Activated CD8-positive, alpha-beta memory T cell treated with anti-CD3 and anti-CD28 coated beads for 36 hours (primary cell): Measurements from ENCODE around the gene IFI16. TPM values are rescaled to one million over a fixed set of nuclear protein-coding genes. Genes with fewer than 3 reads are reported as not detected.

ENCODE experiments used
- CTCF ChIA-PET: fragments of 350-600 bp; sonication (Branson Sonifier 250); formaldehyde crosslinking; loops from one replicate; lab custom pipeline; 2021; ENCODE audit warnings: antibody characterized with exemption; lab: Charles Lee
- POLR2A ChIA-PET: fragments of 350-600 bp; sonication (Branson Sonifier 250); formaldehyde crosslinking; loops from one replicate; lab custom pipeline; 2021; ENCODE audit warnings: antibody characterized with exemption; lab: Charles Lee
- total RNA-seq, 2 experiments: library from RNA; stranded (reverse); gene quantifications; one replicate each; pipeline ENCODE4 v1.2.3, GENCODE V29; 2021

Gene IFI16
- total RNA-seq, 2 experiments from 2014 or later = 203 to 212 TPM

DNA sequence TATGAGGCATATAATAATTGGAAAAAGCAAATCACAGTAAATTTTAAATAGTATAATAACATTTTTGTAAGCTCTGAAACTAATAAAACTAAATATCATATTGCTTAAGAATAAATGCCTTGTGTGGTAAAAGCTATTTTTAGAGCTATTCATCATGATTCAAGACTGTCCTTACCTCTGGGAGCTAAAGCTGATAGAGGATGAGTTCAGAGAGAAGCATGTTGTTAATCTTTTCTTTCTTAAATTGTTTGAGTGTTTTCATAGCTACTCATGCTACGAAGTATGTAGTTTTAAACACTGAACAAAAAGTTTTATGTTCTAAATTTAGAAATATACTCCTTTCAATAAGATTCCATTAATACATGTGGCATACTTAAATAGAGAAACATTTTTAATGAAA lies 30.5 kb downstream of the IFI16 start:
- ChIA-PET CTCF (interaction anchor here (0.6 to 1.9 kb wide), 4 partner anchors 9 to 32 kb away, joined by 3 to 4 read pairs (median 4); no protein-coding TSS in a partner anchor), POLR2A (no interaction called here)

DNA sequence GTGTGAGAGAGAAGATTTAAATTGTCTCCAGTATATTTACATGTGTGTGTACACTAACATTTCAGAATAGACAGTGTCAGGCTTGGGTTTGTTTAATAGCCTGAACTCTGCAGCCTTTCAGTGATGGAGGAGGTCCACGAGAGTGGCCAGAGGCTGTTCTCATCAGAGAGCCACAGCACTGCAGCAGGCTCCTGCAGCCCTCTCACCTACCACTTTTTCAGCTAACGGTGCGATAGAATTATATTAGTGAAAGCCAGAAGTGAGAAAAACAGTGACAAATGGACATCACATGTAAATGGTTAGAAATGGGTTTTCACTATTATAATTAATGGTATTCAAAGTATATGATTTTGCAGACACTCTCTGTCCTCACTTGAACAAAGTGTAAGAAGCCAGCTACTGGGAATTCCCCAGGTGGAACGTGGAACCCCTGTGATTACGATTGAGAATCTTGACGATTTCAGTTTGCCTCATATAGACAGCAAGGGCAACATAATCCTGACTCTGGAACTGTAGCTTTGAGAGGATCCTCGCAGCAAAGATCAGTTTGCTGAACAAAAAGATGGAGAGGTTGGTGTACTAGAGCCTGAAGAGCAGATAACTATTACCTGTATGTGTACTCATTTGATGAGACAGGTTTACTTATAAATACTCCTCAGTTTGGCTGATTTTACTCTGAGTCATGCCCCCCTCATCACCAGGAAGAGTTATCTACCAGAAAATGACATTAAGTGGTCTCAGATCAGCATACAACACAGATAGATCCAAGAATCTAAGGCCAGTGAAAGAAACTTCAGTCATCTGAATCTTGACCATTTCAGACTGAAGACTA lies 31.4 kb downstream of the IFI16 start:
- CTCF ChIA-PET = interaction anchor here (0.6 to 1.9 kb wide), 4 partner anchors 10 to 31 kb away, joined by 3 to 4 read pairs (median 4); no protein-coding TSS in a partner anchor
- POLR2A ChIA-PET = no interaction called here

DNA sequence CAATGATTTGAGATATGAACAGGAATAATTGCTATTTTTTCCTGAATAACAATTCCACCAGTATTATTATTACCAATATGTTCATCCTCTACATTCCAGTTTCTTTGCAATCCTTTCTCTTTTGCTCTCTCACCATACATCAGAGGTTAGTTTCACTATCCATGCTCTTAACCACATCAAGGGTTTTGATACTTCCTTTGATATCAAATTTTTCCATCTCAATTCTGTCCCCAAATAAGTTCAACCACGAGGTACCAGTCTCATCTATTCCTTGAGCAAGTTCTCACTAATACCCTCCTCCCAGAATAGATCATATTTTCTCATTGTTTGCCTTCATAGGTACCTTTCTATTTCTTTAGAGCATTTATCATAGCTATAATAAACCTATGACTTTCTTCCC lies 36.8 kb downstream of the IFI16 start:
- ChIA-PET CTCF (interaction anchor here (1.3 kb wide), 1 partner anchor 30 kb away, joined by 3 read pairs; the partner anchor contains the start of gene AIM2), POLR2A (interaction anchor here (0.6 kb wide), 1 partner anchor 37 kb away, joined by 3 read pairs; no protein-coding TSS in a partner anchor)

DNA sequence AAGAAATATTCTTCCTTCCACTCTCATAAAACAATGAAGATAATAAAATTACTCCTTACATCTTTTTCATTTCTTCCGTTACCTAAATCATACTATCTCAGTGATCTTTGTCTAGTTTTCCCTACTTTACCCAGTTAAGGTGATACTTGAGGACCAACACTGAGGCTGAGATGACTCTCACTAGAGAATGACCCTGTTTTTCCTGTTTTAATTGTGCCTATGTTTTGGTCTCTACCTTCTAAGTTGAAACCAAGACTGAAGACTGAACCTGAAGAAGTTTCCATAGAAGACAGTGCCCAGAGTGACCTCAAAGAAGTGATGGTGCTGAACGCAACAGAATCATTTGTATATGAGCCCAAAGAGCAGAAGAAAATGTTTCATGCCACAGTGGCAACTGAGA lies 41.7 kb downstream of the IFI16 start:
- ChIA-PET POLR2A (no interaction called here), CTCF (no interaction called here)

DNA sequence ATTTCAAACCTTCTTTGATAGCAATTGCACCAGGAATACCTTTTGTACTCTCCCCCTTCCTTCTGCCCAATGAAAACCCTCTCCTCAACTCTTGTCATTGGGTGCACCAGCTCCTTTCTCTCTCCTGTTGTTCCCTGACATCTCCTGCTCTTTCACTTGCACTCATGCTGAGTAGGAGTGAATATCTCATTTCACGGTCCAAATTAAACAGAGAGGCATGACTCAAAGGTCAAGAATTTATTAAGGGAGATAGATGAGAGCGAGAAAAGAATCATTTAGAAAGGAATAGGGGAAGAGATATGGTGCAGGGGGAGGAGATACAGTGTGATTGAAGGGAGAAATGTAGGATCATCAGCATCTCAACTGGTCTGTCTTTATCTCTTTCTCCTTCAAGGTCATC lies 44.7 kb downstream of the IFI16 start:
- CTCF ChIA-PET = interaction anchor here (0.8 kb wide), 1 partner anchor 18 kb away, joined by 3 read pairs; no protein-coding TSS in a partner anchor
- POLR2A ChIA-PET = no interaction called here

DNA sequence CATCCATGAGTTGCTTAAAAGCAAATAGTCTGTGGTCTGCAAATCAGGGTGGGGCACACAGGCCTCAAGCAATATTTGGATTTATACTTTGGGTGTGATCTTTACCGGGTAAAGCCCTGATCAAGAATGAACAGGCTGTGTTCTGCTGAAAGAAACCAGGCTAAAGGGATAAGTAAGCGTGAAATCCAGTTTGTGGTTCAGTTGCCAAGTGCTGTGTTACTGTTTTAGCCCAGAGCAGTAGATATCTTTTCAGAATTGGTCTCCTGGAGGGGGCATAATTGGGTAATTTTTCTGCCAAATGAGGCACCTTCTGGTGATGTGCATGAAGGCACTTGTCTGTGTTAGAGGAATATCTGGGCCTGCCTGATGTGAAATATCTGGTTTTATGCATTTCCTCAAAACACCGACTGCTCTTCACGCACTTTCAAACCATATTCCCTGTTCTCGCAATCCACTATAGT lies 45.5 kb downstream of the IFI16 start:
- ChIA-PET CTCF (no interaction called here), POLR2A (no interaction called here)

DNA sequence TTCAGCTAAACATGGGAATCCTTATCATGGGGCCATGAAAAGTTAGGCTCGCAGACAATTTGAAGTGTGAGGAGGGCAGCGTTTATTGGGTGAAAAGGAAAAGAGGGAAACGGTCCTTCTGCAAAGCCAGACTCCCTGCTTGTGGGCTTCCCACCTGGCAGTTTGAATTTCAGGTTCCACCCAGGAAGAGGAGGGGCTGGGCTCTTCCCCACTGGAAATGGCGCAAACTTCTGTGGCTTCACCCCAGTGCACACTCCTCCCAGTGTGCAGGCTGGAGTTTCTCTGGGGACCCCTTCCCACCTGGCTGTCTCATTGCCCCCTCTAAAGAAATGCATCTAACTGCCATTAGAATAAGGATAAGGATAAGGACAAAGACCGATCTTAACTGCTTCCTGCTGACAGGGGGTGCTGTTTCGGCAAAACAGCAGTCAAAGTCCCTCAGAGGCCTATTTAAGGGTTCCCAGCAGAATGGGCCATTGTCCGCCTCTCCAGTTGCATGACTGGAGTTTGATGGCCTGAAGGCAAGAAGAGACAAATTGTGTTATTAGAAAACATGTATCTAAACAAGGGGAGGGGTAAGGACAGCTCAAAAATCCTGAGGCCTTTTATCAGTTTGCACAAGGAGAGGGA lies 46.5 kb downstream of the IFI16 start:
- ChIA-PET CTCF (interaction anchor here (1.9 kb wide), 1 partner anchor 15 kb away, joined by 5 read pairs; no protein-coding TSS in a partner anchor), POLR2A (interaction anchor here (0.6 kb wide), 2 partner anchors 36 to 1222 kb away, joined by 3 to 6 read pairs; no protein-coding TSS in a partner anchor)

DNA sequence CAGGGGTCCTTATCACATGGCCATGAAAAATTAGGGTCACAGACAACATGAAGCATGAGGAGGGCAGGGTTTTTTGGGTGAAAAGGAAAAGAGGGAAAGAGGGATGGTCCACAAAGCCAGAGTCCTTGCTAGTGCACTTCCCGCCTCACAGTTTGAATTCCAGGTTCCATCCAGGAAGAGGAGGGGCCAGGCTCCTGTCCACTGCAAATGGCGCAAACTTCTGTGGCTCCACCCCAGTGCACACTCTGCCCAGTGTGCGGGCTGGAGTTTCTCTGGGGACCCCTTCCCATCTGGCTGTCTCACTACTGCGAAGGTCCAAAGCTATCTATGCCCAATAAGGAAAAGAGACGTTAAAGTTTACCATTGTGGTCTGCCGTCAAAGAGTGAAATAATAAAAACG lies 49.0 kb downstream of the IFI16 start:
- ChIA-PET CTCF (interaction anchor here (1.3 kb wide), 1 partner anchor 18 kb away, joined by 4 read pairs; no protein-coding TSS in a partner anchor), POLR2A (no interaction called here)

DNA sequence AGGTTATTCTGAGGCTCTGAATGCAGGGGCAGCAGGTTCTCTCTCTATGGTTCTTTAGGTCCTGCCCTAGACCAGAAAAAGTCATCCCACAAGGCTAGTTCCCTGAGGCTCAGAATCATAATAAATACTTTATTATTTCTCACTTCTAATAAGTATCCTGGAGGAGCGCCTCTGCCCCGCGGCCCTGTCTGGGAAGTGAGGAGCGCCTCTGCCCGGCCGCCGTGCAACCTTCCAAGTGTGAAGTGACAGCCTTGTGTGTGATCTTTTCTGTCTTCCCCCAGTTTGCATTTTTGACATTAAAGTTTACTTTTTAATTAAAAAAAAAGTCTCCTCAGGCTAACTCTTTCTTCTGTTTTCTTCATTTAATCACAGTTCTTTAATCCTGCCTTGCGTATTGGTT lies 55.4 kb downstream of the IFI16 start:
- ChIA-PET POLR2A (no interaction called here), CTCF (no interaction called here)

DNA sequence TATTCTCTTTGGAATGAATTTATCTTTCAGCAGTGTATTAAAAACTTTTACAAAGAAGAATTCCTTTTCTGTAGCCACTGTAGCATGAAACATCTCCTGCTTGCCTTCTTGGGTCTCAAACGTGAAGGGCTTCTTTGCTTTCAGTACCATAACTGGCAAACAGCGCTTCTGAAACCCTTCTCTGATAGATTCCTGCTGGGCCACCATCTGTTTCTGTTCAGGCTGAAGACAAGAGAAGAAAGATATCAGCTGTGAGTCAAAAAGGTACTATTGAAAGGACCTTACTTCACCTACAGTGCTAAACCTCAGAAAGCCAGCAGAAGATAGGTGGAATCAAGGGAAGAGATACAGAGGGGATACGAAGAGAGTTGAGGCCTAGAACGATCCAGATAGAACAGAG lies 56.4 kb downstream of the IFI16 start:
- CTCF ChIA-PET = no interaction called here
- POLR2A ChIA-PET = no interaction called here

DNA sequence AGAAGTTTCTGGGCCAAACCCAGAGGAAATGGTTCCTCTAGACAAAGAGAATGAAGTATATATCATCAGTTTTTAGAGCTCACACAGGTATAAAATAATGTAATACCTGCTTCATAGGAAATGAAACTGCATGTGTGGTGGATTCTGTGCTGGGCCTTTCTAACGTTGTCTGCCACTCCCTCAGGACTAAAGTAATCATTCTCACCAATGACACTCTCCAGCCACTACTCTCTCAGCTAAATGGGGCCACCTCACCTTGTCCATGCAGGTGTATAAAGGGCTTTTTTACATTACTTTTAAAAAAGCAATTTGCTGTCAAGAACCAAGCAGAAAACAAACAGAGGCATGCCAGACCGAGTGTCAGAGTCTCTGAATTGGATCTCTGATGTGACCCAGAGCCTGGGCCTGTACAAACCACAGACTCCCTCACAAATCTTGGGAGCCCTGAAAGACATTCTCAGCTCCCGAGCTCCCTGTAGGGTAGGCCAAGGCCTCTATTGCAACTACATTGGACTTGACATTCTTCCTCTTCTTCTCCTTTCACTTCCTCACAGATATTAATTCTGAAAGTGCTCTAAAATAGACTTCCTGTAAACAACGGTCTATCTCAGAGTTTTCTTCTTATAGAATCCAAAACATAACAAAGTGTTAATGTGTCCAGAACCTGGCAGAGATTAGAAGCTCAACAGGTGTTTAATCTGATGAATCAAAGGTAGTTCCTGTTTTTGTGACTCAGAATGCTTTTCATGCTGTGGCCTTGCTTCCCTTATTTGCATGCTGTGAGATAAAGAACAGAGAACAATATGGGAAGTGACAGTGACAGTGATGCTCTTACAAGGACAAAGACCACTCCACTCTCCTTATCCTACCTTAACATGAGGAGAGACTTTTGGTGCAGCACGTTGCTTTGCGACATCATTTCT lies 58.3 kb downstream of the IFI16 start:
- POLR2A ChIA-PET = interaction anchor here (0.6 to 1.9 kb wide), 2 partner anchors 9 to 172 kb away, joined by 4 to 10 read pairs; partner anchors contain the start of gene AIM2
- CTCF ChIA-PET = interaction anchor here (0.9 to 1.0 kb wide), 2 partner anchors 69 to 130 kb away, joined by 3 read pairs; no protein-coding TSS in a partner anchor

DNA sequence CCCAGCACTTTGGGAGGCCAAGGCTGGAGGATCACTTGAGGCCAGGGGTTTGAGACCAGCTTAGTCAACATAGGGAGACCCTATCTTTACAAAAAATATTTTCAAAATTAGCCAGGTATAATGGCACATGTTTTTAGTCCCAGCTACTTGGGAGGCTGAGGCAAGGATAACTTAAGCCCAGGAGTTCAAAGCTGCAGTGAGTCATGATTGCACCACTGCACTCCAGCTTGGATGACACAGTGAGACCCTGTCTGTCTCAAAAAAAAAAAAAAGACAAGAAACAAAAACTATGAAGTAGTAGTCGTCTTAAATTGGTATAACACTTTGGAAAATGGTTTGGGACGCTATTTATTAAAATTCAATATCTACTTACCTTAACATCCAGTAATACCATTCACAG lies 59.2 kb downstream of the IFI16 start:
- ChIA-PET CTCF (interaction anchor here (1.0 kb wide), 1 partner anchor 129 kb away, joined by 3 read pairs; no protein-coding TSS in a partner anchor), POLR2A (interaction anchor here (0.6 to 1.9 kb wide), 2 partner anchors 8 to 171 kb away, joined by 4 to 10 read pairs; partner anchors contain the start of gene AIM2)

DNA sequence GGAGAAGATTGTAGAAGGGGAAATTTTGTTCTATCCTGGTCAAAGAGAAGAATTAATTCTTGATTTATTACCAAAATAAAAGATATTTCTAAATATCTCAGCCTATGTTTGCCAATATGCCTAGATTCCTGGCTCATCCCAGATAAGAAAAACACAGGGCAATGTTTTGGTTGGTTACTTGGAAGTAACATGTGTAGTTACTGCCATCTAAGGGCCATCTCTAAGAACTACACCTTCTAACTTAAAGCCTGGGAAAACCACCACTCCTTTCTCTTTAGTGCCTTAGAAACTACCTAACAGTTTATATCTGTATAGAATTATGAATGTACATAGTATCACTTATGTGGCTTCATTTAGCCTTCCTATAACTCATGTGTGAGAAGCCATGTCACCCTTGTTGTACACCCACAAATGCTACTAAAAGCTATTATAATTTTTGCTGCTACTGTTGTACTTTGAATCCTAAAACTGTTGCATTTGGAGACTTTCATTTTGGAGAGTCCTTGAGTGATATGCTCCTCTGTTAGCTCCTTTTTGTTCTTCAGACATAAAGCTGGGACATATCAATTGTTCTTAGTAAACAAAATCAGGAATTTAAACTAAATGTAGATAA lies 62.4 kb downstream of the IFI16 start:
- POLR2A ChIA-PET = interaction anchor here (1.1 kb wide), 1 partner anchor 63 kb away, joined by 3 read pairs; no protein-coding TSS in a partner anchor
- CTCF ChIA-PET = interaction anchor here (0.7 to 1.3 kb wide), 5 partner anchors 16 to 326 kb away, joined by 3 to 5 read pairs (median 3); no protein-coding TSS in a partner anchor

DNA sequence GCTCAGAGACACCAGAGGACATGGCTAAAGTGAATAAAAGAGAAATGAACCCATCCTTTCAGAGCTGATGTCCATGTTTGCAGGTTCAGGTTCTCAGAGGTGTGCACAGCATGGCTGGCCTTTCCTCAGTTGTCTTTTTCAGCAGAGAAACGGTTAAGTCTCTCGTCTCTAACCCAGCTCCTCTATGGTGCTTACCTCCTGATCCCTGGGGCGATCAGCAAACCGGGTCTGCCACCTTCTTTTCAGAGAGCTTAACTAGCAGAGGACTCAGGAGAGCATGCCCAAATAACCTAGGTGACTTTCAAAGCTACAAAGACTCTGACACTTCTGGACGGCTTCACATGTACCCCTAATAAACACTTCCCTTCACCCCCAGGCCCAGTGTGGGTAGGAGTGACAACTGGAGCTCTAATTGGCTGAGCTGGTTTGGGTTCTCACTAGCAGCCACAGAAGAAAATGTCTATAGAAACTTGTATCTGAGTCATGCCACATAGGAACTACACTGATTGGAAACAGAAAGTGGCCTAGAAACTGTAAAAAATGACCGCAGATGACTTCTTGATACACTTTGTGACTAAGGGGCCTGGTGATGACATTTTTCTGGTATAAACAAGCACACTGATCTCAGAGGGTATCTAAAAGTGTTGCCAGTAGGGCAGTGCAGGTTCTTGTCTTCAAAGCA lies 66.9 kb downstream of the IFI16 start, which contains the start of gene AIM2:
Gene AIM2 (minus strand): TSS at position 329 of the 682 bp plus-strand sequence. CDS start 3,267 bp downstream, outside the sequence.
- CTCF ChIA-PET = interaction anchor here (1.2 to 2.9 kb wide), 9 partner anchors 12 to 1084 kb away, joined by 3 to 12 read pairs (median 4); partner anchors contain the start of gene IFI16
- POLR2A ChIA-PET = interaction anchor here (0.7 to 3.6 kb wide), 8 partner anchors 8 to 79 kb away, joined by 3 to 28 read pairs (median 9); partner anchors contain the start of gene IFI16

DNA sequence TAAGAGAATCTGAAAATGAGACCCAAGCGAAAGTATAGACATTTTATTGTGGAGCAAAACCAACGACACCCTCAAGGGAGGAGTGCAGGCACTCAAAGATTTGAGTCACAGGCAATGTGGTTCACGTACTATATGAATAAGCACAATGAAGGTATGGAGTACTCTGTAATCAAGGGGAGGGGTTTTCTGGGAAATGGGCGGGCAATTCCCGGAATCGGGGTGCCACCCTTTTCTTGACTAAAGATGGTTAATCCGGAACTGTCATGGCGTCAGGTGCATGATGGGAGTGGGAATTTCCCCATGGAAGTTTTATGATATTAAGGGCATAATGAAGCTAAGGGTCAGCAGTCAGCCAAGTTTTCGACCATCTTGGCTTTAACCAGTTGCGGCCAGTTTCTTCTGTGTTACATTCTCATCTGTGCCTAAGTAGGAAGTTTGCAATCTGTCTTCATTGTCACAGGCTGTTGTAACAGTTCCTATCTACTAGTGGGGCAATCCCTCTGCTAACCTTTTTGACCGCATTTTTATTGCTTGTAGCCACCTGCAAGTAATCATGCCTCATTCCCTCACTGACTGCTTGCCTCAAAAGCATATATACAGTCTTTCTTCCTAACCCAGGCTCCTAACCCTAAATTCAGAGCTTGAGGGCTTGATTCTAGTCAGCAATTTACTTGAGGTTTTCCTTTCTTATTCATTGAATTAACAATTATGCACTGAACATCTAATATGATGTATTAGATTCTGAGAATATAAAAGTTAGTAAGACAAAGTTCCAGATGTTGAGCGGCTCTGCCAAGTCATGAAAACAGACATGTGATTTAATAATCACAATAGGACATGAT lies 67.6 kb downstream of the IFI16 start:
- ChIA-PET POLR2A (interaction anchor here (0.6 to 3.6 kb wide), 9 partner anchors 9 to 1950 kb away, joined by 3 to 28 read pairs (median 10); partner anchors contain the start of gene IFI16), CTCF (interaction anchor here (1.2 to 2.9 kb wide), 10 partner anchors 12 to 1085 kb away, joined by 3 to 12 read pairs (median 4); partner anchors contain the start of gene IFI16)

DNA sequence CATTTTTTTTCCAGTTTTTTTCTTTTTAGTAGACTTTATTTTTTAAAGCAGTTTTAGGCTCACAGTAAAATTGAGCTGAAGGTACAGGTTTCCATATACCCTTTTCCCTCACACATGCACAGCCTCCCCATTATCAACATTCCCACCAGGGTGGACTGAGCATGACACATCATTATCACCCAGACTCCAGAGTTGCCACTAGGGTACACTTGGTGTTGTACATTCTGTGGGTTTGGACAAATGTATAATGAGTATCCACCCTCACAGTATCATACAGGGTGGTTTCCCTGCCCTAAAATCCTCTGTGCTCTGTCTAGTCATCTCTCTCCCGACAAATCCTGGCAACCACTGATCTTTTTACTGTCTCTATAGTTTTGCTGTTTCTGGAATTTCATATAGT lies 69.8 kb downstream of the IFI16 start:
- CTCF ChIA-PET = interaction anchor here (0.6 kb wide), 1 partner anchor 10 kb away, joined by 3 read pairs; no protein-coding TSS in a partner anchor
- POLR2A ChIA-PET = no interaction called here
